H1 (cell line): ENCODE data around the gene UPF3A.

ENCODE experiments used
- CHD1 ChIP-seq: IDR thresholded peaks from 2 replicates; pipeline ENCODE4 v1.6.1; 2012; ENCODE audit warnings: low read depth, low read length, improper control_type of control experiment
- JUND ChIP-seq: IDR thresholded peaks from 2 replicates; pipeline ENCODE4 v1.6.1; 2011; ENCODE audit warnings: mild to moderate bottlenecking, improper control_type of control experiment, low read length

- TF ChIP-seq CHD1 (no peak), JUND (no peak)
These were observed 45.7 kb upstream of the UPF3A start for GRCh38 chr13:114235697-114236096.
